Cardiac muscle cell (in vitro differentiated cells and primary cell): Measurements from ENCODE around the gene ERF. TPM values are rescaled to one million over a fixed set of nuclear protein-coding genes. Genes with fewer than 3 reads are reported as not detected.

Source experiments
- DNase-seq, 2 donors: peaks; one replicate each; pipeline versions ENCODE4 v3.0.0 to v3.0.0-alpha.2; 2010 to 2017; ENCODE audit warnings: low read depth in 1 of 2, low spot score in 1 of 2
- H3K27ac ChIP-seq: fragments of 200-600 bp; sonication (generic); 2 replicates; pipeline ENCODE4 v1.5.1; 2016
- H3K27me3 ChIP-seq: fragments of 200-600 bp; sonication (generic); 2 replicates; pipeline ENCODE4 v1.6.0; 2016; ENCODE audit warnings: control low read depth
- H3K36me3 ChIP-seq: fragments of 200-600 bp; sonication (generic); 2 replicates; pipeline ENCODE4 v1.5.1; 2016; ENCODE audit warnings: control low read depth
- H3K4me1 ChIP-seq: fragments of 200-600 bp; sonication (generic); 2 replicates; pipeline ENCODE4 v1.8.1; 2017; ENCODE audit warnings: low read depth, mild to moderate bottlenecking, mixed run types
- H3K4me3 ChIP-seq: fragments of 200-600 bp; sonication (generic); 2 replicates; pipeline ENCODE4 v1.5.1; 2016; ENCODE audit warnings: mild to moderate bottlenecking
- H3K9me3 ChIP-seq: fragments of 200-600 bp; sonication (generic); 2 replicates; pipeline ENCODE4 v1.5.1; 2017; ENCODE audit warnings: low read depth, mild to moderate bottlenecking, control low read depth
- CTCF ChIP-seq: IDR thresholded peaks from 2 replicates; pipeline ENCODE4 v1.5.1; 2012; ENCODE audit warnings: low read depth, mild to moderate bottlenecking, low read length
- polyA plus RNA-seq: library from polyadenylated mRNA; unstranded; fragments of >200 nt; fragmentation: Nextera tagmentation; extraction: Ambion mirVana; gene quantifications from 2 replicates; pipeline ENCODE4 v1.2.1, GENCODE V29; 2016
- total RNA-seq: library from RNA; depleted of rRNA; stranded (reverse); fragments of >200 nt; gene quantifications from 2 replicates; pipeline ENCODE4 v1.2.3, GENCODE V29; 2016

The ERF gene
- total and polyA plus RNA-seq, 2 experiments from 2014 or later = 25.1 to 108 TPM

- DNase-seq = no peak
- H3K4me1 ChIP-seq = no peaks in the 10 kb centered on the region
- H3K36me3 ChIP-seq = peaks cover 35% of the 10 kb centered on the region
- no peaks in the 10 kb centered on the region for H3K27me3 ChIP-seq
- peak overlapping the region; percentile 17 for H3K27ac ChIP-seq
- H3K9me3 ChIP-seq = no peaks in the 10 kb centered on the region
- TF ChIP-seq CTCF = no peak
- H3K4me3 ChIP-seq = no peak overlapping the region
These were observed 38.0 kb upstream of the ERF start for GRCh38 chr19:42292963-42293362.

GRCh38 chr19:42292042-42292960 lies 37.4 kb upstream of the ERF start:
- Histone ChIP-seq H3K36me3 (peaks cover 40% of the 10 kb centered on the region), H3K27ac (peak overlapping the region; percentile 17), H3K9me3 (no peaks in the 10 kb centered on the region), H3K4me1 (no peaks in the 10 kb centered on the region), H3K27me3 (no peaks in the 10 kb centered on the region), H3K4me3 (no peak overlapping the region)
- TF ChIP-seq CTCF = no peak
- no peak for DNase-seq

- Histone ChIP-seq H3K27ac (no peak overlapping the region), H3K4me3 (no peak overlapping the region), H3K36me3 (peaks cover 42% of the 10 kb centered on the region), H3K27me3 (no peaks in the 10 kb centered on the region), H3K9me3 (no peaks in the 10 kb centered on the region), H3K4me1 (no peaks in the 10 kb centered on the region)
- DNase-seq = no peak
- TF ChIP-seq CTCF = no peak
These were observed 36.5 kb upstream of the ERF start for GRCh38 chr19:42291435-42291810.

- H3K36me3 ChIP-seq = peaks cover 42% of the 10 kb centered on the region
These were observed 35.9 kb upstream of the ERF start for GRCh38 chr19:42290523-42291434.

More at GRCh38 chr19:42290523-42291434, 35.9 kb upstream of the ERF start:
- no peaks in the 10 kb centered on the region for H3K27me3 ChIP-seq
- H3K4me3 ChIP-seq = no peak overlapping the region
- DNase-seq = peak in 1 of 2 donors; percentile 52
- no peaks in the 10 kb centered on the region for H3K9me3 ChIP-seq
- H3K4me1 ChIP-seq = no peaks in the 10 kb centered on the region
- no peak overlapping the region for H3K27ac ChIP-seq
- TF ChIP-seq CTCF = peak; percentile 46
